B cell (primary cell): ENCODE measurements around the gene ERBB3. TPM values are rescaled to one million over a fixed set of nuclear protein-coding genes. Genes with fewer than 3 reads are reported as not detected.

Experiments used
- ATAC-seq: fragments of 200-7000 bp; cut with Tn5 transposase; one replicate; pipeline ENCODE4 v1.10.0; 2021; ENCODE audit warnings: low read depth, mild to moderate bottlenecking, moderate number of reproducible peaks, moderate library complexity
- CTCF ChIA-PET: fragments of 350-600 bp; sonication (Branson Sonifier 250); formaldehyde crosslinking; loops from one replicate; lab custom pipeline; 2021; ENCODE audit warnings: antibody characterized with exemption, inconsistent platforms; lab: Charles Lee
- POLR2A ChIA-PET: fragments of 350-600 bp; sonication (Branson Sonifier 250); formaldehyde crosslinking; loops from one replicate; lab custom pipeline; 2021; ENCODE audit warnings: antibody characterized with exemption; lab: Charles Lee
- DNase-seq: peaks from one replicate; pipeline ENCODE4 v3.0.0; 2013
- H2AFZ ChIP-seq: 2 replicates; pipeline ENCODE4 v1.6.1; 2012; ENCODE audit warnings: mild to moderate bottlenecking, low read depth, low read length; ENCODE audit not compliant: insufficient read depth, poor library complexity, severe bottlenecking
- H3K27ac ChIP-seq, 2 donors: 1 replicate in 1 of 2; 2 replicates in 1 of 2; pipeline ENCODE4 v1.5.1; 2012 to 2013; ENCODE audit warnings: low read length in 2 of 2, mild to moderate bottlenecking in 2 of 2, moderate library complexity in 1 of 2
- H3K27me3 ChIP-seq, 4 experiments: fragments of 200-600 bp in 1 of 4; sonication (generic) in 1 of 4; replicated peaks in 1 of 4; 1 replicate in 2 of 4; 2 replicates in 2 of 4; pipeline versions ENCODE4 v1.6.1 to v1.7.0; 2013 to 2016; ENCODE audit warnings: low read length in 3 of 4, mild to moderate bottlenecking in 2 of 4, mixed read lengths in 1 of 4, moderate library complexity in 1 of 4; ENCODE audit not compliant: insufficient read depth in 4 of 4, control insufficient read depth in 3 of 4; ENCODE audit errors: control extremely low read depth in 1 of 4
- H3K36me3 ChIP-seq, 2 experiments: replicated peaks in 1 of 2; 1 replicate in 1 of 2; 2 replicates in 1 of 2; pipeline versions ENCODE4 v1.6.1 to v1.7.1; 2013; ENCODE audit warnings: low read length in 1 of 2; ENCODE audit not compliant: insufficient read depth in 2 of 2, control insufficient read depth in 1 of 2; ENCODE audit errors: control extremely low read depth in 1 of 2, extremely low read depth in 1 of 2
- H3K4me1 ChIP-seq, 2 donors: fragments of 200-600 bp in 1 of 2; sonication (generic) in 1 of 2; 1 replicate in 1 of 2; 2 replicates in 1 of 2; pipeline versions ENCODE4 v1.5.1 to v1.6.1; 2013 to 2017; ENCODE audit warnings: low read length in 2 of 2; ENCODE audit not compliant: control insufficient read depth in 2 of 2, insufficient read depth in 2 of 2
- H3K4me2 ChIP-seq: replicated peaks from 2 replicates; pipeline ENCODE3; 2012; ENCODE audit warnings: mild to moderate bottlenecking, low read depth, low read length; ENCODE audit not compliant: poor library complexity, severe bottlenecking
- H3K4me3 ChIP-seq, 5 experiments: fragments of 200-600 bp in 1 of 5; sonication (generic) in 1 of 5; 1 replicate in 3 of 5; 2 replicates in 2 of 5; pipeline versions ENCODE4 v1.5.1 to v1.7.0; 2011 to 2016; ENCODE audit warnings: low read length in 4 of 5, mild to moderate bottlenecking in 4 of 5, low read depth in 2 of 5, control low read depth in 1 of 5, moderate library complexity in 1 of 5; ENCODE audit not compliant: insufficient read depth in 1 of 5; ENCODE audit errors: control extremely low read depth in 1 of 5, extremely low read depth in 1 of 5
- H3K79me2 ChIP-seq: fragments of 200-600 bp; sonication (generic); one replicate; pipeline ENCODE4 v1.6.0; 2016; ENCODE audit warnings: low read length; ENCODE audit not compliant: control insufficient read depth, insufficient read depth
- H3K9ac ChIP-seq: fragments of 200-600 bp; sonication (generic); 2 replicates; pipeline ENCODE4 v1.6.1; 2017; ENCODE audit warnings: mild to moderate bottlenecking, low read length, moderate library complexity
- H3K9me3 ChIP-seq, 3 donors: one replicate each; pipeline versions ENCODE4 v1.6.1 to v1.7.1; 2013; ENCODE audit warnings: low read length in 2 of 3; ENCODE audit not compliant: control insufficient read depth in 2 of 3, insufficient read depth in 1 of 3; ENCODE audit errors: control extremely low read depth in 1 of 3
- H4K20me1 ChIP-seq: 2 replicates; pipeline ENCODE4 v1.6.0; 2012; ENCODE audit warnings: mild to moderate bottlenecking, low read length; ENCODE audit not compliant: insufficient read depth, control insufficient read depth, poor library complexity, severe bottlenecking
- H3K27ac Mint-ChIP-seq: one replicate; pipeline ENCODE4 v1.8.0; 2021; ENCODE audit warnings: mixed read lengths
- H3K27me3 Mint-ChIP-seq: one replicate; pipeline ENCODE4 v1.8.0; 2021; ENCODE audit warnings: mixed read lengths
- H3K4me1 Mint-ChIP-seq: one replicate; pipeline ENCODE4 v1.8.0; 2021; ENCODE audit warnings: mixed read lengths
- H3K4me3 Mint-ChIP-seq: one replicate; pipeline ENCODE4 v1.8.0; 2021; ENCODE audit warnings: mixed read lengths
- H3K9me3 Mint-ChIP-seq: one replicate; pipeline ENCODE4 v1.8.0; 2022; ENCODE audit warnings: mixed read lengths; ENCODE audit not compliant: insufficient read depth
- EZH2 ChIP-seq: IDR thresholded peaks from 2 replicates; pipeline ENCODE4 v1.6.1; 2012; ENCODE audit warnings: borderline replicate concordance, low read depth, mild to moderate bottlenecking, moderate library complexity, low read length; ENCODE audit not compliant: insufficient read depth, poor library complexity, severe bottlenecking
- WGBS: methylation state at CpG from one replicate; pipeline ENCODE4 v1.1.5; 2013; ENCODE audit warnings: missing lambda C conversion rate; ENCODE audit not compliant: insufficient coverage; 5-methylcytosine and 5-hydroxymethylcytosine counted together
- intact Hi-C: fragments of 100-400 bp; cut with micrococcal nuclease; formaldehyde crosslinking; loops from one replicate; pipeline ENCODE4 v1.10.0; 2022
- polyA plus RNA-seq: library from polyadenylated mRNA; depleted of rRNA; stranded (reverse); fragments of >200 nt; gene quantifications from 2 replicates; pipeline ENCODE4 v1.2.3, GENCODE V29; 2012
- total RNA-seq, 2 donors: library from RNA; stranded (reverse); fragments of 120-200 nt in 1 of 2; gene quantifications; 1 replicate in 1 of 2; 2 replicates in 1 of 2; pipeline versions ENCODE4 v1.2.3 to v1.2.4, GENCODE V29; 2013 to 2022
- TF ChIP-seq, protein P1 (sequence below): fragments of 200-600 bp; IDR thresholded peaks from one replicate; pipeline ENCODE4 v1.8.0; 2022; ENCODE audit warnings: antibody characterized with exemption, mild to moderate bottlenecking

The ERBB3 gene
- total and polyA plus RNA-seq, 2 donors (not counting 1 experiment from before 2014, with no cell fraction given): 0.10 TPM; not detected in 1

DNA sequence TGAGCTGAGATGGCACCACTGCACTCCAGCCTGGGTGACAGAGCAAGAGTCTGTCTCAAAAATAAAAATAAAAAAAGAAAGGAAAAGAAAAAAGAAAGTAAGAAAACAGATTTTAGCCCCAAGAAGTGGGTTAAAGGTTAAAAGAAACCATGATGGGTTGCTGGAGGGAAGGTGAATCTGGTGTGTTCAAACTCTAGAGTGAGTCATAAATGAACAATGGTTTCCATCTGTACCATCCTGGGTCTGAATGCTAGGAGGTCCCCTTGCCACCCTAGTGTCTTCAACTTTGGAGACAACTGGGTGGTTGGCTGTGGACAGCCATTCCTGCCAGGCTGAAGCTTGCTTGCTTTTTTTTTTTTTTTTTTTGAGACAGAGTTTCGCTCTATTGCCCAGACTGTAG, 39.8 kb upstream of the ERBB3 start:
- H3K79me2 ChIP-seq: peaks cover 20% of the 10 kb centered on the region
- CTCF ChIA-PET: interaction anchor here (0.6 to 2.3 kb wide), 11 partner anchors 14 to 1638 kb away, joined by 3 to 18 read pairs (median 4); partner anchors contain the start of genes ORMDL2, SARNP and SUOX
- H3K9me3 ChIP-seq: no peaks in the 10 kb centered on the region
- no peak for DNase-seq
- no peak for ATAC-seq
- H3K4me3 ChIP-seq: no peak overlapping the region
- no CpG with 5 or more reads among the region's 1 CpG for WGBS
- H3K27ac Mint-ChIP-seq: no peak overlapping the region
- peaks cover 16% of the 10 kb centered on the region for H4K20me1 ChIP-seq
- peaks cover 22% of the 10 kb centered on the region for H3K4me1 Mint-ChIP-seq
- H3K27me3 ChIP-seq: no peaks in the 10 kb centered on the region
- no peak overlapping the region for H3K4me2 ChIP-seq
- H3K4me3 Mint-ChIP-seq: no peak overlapping the region
- H3K27me3 Mint-ChIP-seq: no peaks in the 10 kb centered on the region
- H3K4me1 ChIP-seq: peaks cover 18 to 21% of the 10 kb centered on the region in 2 donors
- intact Hi-C loops: loop anchor here (5.0 to 10.0 kb wide), 2 partner anchors 145 to 647 kb away; partner anchors contain the start of genes PTGES3 and SMARCC2
- TF ChIP-seq, protein P1, sequence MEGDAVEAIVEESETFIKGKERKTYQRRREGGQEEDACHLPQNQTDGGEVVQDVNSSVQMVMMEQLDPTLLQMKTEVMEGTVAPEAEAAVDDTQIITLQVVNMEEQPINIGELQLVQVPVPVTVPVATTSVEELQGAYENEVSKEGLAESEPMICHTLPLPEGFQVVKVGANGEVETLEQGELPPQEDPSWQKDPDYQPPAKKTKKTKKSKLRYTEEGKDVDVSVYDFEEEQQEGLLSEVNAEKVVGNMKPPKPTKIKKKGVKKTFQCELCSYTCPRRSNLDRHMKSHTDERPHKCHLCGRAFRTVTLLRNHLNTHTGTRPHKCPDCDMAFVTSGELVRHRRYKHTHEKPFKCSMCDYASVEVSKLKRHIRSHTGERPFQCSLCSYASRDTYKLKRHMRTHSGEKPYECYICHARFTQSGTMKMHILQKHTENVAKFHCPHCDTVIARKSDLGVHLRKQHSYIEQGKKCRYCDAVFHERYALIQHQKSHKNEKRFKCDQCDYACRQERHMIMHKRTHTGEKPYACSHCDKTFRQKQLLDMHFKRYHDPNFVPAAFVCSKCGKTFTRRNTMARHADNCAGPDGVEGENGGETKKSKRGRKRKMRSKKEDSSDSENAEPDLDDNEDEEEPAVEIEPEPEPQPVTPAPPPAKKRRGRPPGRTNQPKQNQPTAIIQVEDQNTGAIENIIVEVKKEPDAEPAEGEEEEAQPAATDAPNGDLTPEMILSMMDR: no peak
- no peak for TF ChIP-seq EZH2
- peaks cover 6 to 19% of the 10 kb centered on the region in 2 experiments for H3K36me3 ChIP-seq
- H2AFZ ChIP-seq: no peak overlapping the region
- H3K9me3 Mint-ChIP-seq: no peaks in the 10 kb centered on the region
- no peak overlapping the region for H3K9ac ChIP-seq
- POLR2A ChIA-PET: interaction anchor here (1.0 kb wide), 1 partner anchor 87 kb away, joined by 3 read pairs; no protein-coding TSS in a partner anchor
- H3K27ac ChIP-seq: no peak overlapping the region

DNA sequence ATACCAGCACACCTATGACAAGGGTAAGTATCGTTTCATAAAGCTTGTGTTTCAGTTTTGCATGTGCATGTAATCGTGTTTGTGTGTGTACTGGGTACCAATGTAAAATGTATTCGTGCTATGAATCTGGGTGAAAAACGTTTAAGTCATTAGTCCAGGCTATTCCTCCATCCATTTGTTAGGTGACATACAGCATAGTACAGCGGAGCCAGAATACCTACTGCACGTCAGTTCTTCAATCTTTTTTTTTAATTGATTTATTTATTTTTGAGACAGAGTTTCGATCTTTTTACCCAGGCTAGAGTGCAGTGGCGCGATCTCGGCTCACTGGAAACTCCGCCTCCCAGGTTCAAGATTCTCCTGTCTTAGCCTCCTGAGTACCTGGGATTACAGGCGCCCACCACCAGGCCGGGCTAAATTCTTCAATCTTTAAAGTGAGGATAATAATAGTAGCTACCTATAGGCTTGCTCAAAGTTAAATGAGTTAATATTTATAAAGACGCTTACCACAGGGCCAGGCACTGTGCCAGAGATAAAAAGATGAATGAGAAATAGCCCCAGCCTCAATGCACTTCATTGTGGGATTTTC, 38.9 kb upstream of the ERBB3 start:
- intact Hi-C loops: loop anchor here (1.0 to 10.0 kb wide), 9 partner anchors 34 to 646 kb away; partner anchors contain the start of genes PA2G4, PTGES3, PYM1 and SARNP
- Mint-ChIP-seq H3K27me3 (no peaks in the 10 kb centered on the region), H3K27ac (peak overlapping the region; percentile 97), H3K9me3 (no peaks in the 10 kb centered on the region), H3K4me3 (peak overlapping the region; percentile 98), H3K4me1 (peaks cover 22% of the 10 kb centered on the region)
- ChIA-PET CTCF (interaction anchor here (0.6 to 2.3 kb wide), 15 partner anchors 12 to 311 kb away, joined by 3 to 18 read pairs (median 3); partner anchors contain the start of genes ORMDL2, SARNP and SUOX), POLR2A (interaction anchor here (0.6 to 1.2 kb wide), 5 partner anchors 34 to 161 kb away, joined by 3 to 9 read pairs (median 6); no protein-coding TSS in a partner anchor)
- TF ChIP-seq, protein P1: no peak
- TF ChIP-seq EZH2: no peak
- peak overlapping the region; percentile 98 for H2AFZ ChIP-seq
- peak overlapping the region in 4 of 5 experiments; percentile 70 to 95 (median 87) for H3K4me3 ChIP-seq
- peak overlapping the region; percentile 80 for H3K4me2 ChIP-seq
- H3K9me3 ChIP-seq: no peaks in the 10 kb centered on the region
- peaks cover 6 to 25% of the 10 kb centered on the region in 2 experiments for H3K36me3 ChIP-seq
- peak overlapping the region; percentile 63 for H3K9ac ChIP-seq
- H3K27ac ChIP-seq: peak overlapping the region; percentile 68 to 77
- no peak for ATAC-seq
- H4K20me1 ChIP-seq: peaks cover 16% of the 10 kb centered on the region
- DNase-seq: peak; percentile 15
- H3K4me1 ChIP-seq: peaks cover 18 to 21% of the 10 kb centered on the region in 2 donors
- peaks cover 21% of the 10 kb centered on the region for H3K79me2 ChIP-seq
- no peaks in the 10 kb centered on the region for H3K27me3 ChIP-seq
- 83% methylated on average over 6 of the region's 14 CpGs for WGBS
